NCI-H82 treated with DMSO at 0.1 percent for 48 hours (cell line): ENCODE data around the gene TCEA2.
"Not testable (repeated sequence)": the region's sequence is repeated elsewhere in the genome, so short reads cannot be mapped to it uniquely, and the experiment has no call there.

Source experiments
- DNase-seq: peaks from one replicate; lab custom pipeline; 2025; ENCODE audit not compliant: unreplicated experiment; lab: John Stamatoyannopoulos, UW

Gene TCEA2

GRCh38 chr20:64106435-64106961, 43.5 kb downstream of the TCEA2 start:
- DNase-seq, result no peak

DNA sequence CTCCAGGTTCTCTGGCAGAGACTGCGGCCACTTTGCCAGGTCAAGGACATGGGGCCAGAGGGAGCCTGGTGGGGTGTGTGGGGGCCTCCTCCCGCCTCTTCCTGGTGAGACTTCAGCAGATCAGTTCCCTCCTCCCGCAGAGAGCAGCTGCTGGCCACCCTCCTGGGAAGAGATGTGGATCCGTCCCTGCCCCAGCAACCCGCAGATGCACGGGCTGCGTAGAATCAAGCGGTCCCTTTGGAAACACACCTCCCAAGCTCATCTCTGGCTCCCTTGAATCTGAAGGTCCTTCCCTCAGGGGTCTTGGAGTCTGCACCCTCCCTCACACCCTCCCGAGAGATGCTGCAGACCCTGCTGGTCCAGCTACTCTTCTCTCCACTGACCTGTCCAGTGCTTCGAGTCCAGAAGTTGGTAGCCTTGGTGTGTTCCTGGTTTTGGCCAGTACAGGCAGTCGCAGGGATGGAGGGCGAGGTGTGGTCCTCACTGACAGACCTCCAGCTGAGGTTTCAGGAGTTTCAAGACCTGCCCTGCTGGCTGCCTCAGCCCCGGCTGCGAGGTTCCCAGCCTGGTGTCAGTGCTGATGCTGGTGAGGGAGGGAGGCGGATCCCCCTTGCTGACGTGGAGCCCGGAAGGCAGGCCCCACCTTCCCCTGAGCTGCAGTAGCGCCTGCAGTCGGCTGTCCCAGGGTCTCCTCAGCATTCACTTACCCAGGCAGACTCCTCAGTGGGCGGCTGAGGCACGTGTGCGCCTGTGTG, 44.2 kb downstream of the TCEA2 start, which contains the start of gene NPBWR2:
TSS of gene NPBWR2 (minus strand) at position 585 of the 755 bp plus-strand sequence. CDS start 734 bp downstream, outside the sequence.
- no peak for DNase-seq

- no peak for DNase-seq
Measured at GRCh38 chr20:64107736-64108457, 44.9 kb downstream of the TCEA2 start.

DNA sequence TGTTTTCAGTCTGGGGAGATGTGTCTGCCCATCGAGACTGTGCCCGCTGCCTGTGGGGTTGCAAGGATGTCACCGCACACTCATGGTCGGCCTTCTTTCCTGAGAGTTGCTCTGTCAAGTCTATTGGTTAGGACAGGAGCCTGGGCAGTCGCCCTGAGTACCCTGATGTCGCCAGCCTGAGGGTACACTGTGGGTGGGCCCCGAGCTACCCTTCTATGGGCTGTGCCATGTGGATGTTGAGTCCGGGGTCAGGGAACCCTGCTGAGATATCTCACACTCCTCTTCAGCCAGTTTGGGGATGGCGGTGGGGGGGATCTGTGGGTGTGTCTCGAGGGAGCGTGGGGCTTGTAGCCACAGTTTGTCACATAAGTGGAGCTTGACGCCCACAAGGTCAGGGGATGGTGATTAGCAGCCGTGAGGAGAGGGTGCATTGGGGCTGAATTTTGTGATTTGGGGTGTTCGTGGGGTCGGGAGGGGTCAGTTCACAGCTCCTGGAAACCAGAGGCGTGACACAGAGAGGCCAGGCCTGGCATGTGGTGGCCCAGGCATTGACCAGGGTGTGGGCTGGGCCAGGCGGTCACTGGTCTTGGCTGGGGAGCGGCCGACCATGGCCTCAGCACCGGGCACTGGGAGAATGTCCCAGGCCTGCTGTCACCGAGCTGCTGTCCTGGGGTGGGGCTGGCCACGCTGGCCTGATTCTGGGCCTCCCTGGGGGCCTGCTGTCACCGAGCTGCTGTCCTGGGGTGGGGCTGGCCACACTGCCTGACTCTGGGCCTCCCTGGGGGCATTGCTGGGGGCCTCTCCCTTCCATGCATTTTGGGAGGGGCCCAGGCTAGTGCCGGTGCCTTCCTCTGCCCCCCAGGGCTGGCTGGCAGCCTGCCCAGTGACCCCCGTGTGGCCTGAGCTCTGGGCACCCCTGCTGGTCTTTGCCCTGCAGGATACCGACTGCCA, 46.0 kb downstream of the TCEA2 start:
- no peak for DNase-seq

DNA sequence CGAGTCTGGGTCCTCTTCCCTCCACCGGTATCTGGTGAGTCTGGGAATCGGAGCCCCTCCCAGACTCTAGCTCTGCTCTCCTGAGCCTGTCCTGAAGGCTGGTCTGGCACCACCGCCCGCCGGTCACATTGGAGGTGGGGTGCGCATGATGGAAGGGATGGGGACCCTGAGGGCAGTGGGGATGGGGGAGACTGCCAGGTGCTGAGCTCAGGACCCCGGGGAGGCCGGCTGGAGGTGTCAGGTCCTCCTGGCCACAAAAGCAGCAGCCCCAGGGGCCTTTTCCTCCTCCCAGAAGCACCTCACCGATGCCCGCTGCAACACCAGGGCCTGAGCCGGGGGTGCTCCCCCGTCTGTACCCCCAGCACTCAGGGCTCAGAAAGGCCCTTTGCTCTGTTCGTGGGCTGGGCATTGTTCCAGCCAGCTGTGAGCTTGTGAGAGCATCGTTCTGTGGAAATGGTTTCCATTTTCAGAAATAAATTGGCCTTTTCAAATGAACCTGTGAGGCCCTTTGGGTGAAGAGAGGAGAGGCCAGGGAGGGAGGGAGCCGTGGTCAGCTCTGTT, 46.9 kb downstream of the TCEA2 start:
- DNase-seq, result no peak

- DNase-seq, result no peak
Measured at GRCh38 chr20:64110411-64111068, 47.5 kb downstream of the TCEA2 start.

GRCh38 chr20:64111841-64112641, 49.0 kb downstream of the TCEA2 start:
- DNase-seq, result no peak

DNA sequence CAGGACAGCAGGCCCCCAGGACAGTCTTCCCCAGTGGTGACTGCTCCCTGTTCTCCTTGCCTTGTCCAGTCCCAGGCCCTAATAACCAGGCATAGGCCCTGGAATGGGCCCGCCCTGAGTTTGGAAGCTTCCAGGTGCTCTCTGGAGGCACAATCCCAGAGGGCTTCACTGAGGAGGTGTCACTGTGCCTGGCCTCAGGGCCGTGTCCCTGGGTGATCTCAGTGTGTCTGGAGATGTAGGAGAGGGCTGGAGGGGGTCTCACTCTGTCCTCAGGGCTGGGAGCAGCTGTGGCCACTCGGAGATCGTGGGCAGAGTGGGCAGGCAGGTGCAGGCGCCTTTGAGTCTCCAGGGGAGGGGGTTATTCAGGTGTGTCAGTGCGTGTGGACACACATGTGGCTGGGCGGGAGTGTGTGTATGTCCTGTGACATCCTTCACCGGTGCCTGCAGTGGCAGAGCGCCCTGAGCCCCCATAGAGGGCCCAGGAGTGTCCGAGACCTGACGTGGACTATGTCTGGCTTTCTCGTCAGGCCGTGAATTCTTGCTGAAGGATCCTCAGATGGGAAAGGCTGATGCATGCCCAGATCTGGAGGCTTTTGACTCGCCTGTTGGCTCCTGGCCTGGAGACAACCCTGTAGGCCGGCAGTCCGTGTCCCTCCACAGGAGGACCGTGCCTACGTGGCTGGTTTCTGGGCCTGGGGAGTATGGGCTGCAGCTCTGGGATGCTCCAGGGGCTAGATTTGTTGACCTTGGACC, 49.9 kb downstream of the TCEA2 start:
- DNase-seq, result no peak

DNA sequence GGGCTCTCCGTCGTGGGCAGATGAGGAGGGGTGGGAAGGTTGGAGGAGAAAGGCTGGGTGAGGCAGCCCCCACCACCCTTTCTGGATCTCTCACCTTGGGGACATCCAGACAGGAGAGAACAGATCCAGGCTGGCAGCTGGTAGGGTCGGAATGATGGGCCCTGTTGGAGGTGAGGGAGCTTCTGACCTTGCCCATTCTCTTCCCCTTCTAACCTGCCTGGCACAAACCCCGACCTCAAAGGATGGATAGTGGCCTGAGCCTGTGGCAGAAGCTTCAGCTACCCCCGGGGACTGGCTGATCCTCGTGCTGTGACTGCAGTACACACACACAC, 50.4 kb downstream of the TCEA2 start:
- no peak for DNase-seq

DNA sequence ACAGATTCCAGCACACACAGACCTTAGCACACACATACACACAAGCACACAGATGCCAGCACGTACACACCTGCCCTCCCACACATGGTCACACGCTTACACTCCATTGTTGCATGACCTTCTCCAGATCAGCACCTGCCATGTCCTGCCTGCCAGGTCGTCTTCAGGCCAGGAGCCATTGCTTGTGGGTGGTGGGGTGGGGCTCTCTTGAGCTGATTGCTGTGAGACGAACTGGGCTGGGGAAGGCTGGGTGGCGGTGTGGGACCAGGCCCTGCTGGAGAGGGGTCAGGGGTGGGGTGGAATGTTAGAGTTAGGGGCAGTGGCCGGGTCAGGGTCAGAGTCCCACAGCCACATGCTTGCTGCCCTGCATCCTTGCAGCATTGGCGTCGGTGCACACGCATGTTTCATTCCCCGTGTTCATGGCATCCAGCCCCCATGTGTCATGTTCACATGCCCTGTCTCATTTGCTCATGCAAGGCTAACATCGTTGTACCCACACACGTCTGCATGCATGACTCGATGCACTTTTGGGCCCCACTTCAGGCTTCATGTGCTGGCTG, 50.9 kb downstream of the TCEA2 start:
- DNase-seq, result no peak

- DNase-seq, result no peak
Measured at GRCh38 chr20:64114356-64114971, 51.5 kb downstream of the TCEA2 start.

GRCh38 chr20:64115171-64115911, 52.3 kb downstream of the TCEA2 start:
- DNase-seq, result no peak

DNA sequence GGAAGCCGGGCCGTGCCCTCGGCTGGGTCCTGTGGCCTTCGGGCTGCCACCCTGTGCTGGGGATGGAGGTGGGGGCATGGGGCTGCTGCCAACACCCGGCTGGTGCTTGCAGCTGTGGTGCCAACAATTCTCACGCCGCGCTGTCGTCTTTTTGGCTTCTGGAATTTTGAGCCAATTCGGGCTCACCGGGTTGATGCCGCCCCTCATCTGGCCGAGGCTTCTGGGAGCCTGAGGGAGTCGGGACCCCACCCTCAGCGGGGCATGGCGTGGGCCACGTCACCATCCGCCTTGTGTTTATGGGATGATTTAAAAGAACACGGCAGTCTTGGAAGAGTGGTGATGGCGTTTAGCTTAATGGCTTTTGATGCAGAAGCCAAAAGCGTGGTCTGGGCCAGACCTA, 53.0 kb downstream of the TCEA2 start:
- no peak for DNase-seq

DNA sequence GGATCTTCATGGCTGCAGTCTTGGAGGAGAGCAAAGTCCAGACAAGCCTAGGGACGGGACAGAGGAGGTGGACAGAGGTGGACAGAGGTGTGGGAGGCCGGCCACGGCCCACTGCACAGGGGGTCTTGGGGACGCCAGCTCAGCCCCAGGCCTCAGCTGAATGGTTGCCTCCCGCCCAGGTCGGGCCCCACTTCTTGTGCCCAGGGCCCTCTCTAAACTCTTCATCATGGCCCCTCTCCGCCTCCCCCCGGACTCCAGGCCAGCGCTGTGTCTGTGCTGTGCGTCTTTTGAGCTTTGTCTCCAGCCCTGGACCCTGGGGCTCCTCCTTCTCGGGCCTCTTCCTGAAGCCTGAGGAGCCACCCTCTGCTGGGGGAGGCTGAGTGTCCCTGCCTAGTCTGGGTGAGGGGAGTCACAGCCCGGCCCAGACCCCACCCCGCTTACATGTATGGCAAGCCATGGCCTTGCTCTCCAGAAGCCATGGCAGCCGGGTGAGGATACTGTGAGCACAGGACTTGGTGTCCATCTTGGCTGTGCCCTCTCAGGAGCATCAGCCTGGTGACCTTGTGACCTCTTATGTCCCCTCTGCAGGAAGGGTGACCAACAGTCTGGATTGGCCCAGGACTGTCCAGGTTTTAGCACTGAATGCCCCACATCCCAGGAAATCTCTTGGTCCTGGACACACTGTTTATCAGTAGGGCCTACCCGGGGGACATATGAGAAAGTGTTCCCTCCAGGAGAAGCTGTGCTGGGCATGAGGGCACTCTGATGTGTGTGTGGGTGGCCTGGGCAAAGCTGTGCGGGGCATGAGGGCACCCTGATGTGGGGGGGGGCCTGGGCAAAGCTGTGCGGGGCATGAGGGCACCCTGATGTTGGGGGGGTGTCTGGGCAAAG, 53.8 kb downstream of the TCEA2 start:
- no peak for DNase-seq

DNA sequence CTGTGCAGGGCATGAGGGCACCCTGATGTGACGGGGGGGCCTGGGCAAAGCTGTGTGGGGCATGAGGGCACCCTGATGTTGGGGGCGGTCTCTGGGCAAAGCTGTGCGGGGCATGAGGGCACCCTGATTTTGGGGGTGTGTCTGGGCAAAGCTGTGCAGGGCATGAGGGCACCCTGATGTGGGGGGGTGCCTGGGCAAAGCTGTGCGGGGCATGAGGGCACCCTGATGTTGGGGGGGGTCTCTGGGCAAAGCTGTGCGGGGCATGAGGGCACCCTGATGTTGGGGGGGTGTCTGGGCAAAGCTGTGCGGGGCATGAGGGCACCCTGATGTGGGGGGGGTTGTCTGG, 54.4 kb downstream of the TCEA2 start:
- DNase-seq, result not testable (repeated sequence)

DNA sequence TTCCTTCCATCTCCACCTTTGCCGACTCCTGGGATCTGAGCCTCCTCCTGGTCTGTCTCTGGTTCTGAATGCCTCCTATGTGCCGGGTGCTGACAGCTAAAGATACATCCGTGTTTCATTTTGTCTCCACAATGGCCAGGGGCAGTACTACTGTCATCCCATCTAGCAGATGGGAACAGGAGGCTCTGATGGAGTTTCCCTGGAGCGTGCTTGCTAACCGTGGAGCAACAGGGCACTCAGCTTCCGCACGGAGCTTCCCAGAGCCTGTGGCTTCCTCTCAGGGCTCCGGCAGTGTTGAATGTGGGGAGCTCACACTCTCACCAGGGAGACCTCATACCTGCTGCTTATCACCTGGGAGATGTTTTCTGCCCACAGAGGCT, 56.3 kb downstream of the TCEA2 start:
- DNase-seq, result no peak
